ENCODE results near the gene CTIF.

The CTIF gene

GRCh38 chr18:48842259-48843061 lies 303.6 kb downstream of the CTIF start:
- no peak for DNase-seq

- DNase-seq, result no peak
Measured at GRCh38 chr18:48843162-48843561, 304.3 kb downstream of the CTIF start.

GRCh38 chr18:48843596-48843995 lies 304.8 kb downstream of the CTIF start:
- no peak for DNase-seq

- DNase-seq, result no peak
Measured at GRCh38 chr18:48844271-48844670, 305.4 kb downstream of the CTIF start.

- no peak for DNase-seq
Measured at GRCh38 chr18:48845174-48845573, 306.3 kb downstream of the CTIF start.

GRCh38 chr18:48846423-48846932 lies 307.6 kb downstream of the CTIF start:
- no peak for DNase-seq

- no peak for DNase-seq
Measured at GRCh38 chr18:48847807-48848486, 309.1 kb downstream of the CTIF start.

- no peak for DNase-seq
Measured at GRCh38 chr18:48848641-48849143, 309.9 kb downstream of the CTIF start.

- no peak for DNase-seq
Measured at GRCh38 chr18:48850822-48851598, 312.2 kb downstream of the CTIF start.

- no peak for DNase-seq
Measured at GRCh38 chr18:48851599-48851960, 312.7 kb downstream of the CTIF start.

- DNase-seq, result no peak
Measured at GRCh38 chr18:48852292-48852691, 313.5 kb downstream of the CTIF start.

GRCh38 chr18:48852794-48853193 lies 314.0 kb downstream of the CTIF start:
- no peak for DNase-seq

GRCh38 chr18:48853588-48853987 lies 314.8 kb downstream of the CTIF start:
- no peak for DNase-seq

GRCh38 chr18:48854780-48855179 lies 315.9 kb downstream of the CTIF start:
- DNase-seq, result no peak

GRCh38 chr18:48855422-48856377 lies 316.9 kb downstream of the CTIF start:
- DNase-seq, result no peak

- no peak for DNase-seq
Measured at GRCh38 chr18:48857023-48857694, 318.3 kb downstream of the CTIF start.

GRCh38 chr18:48858676-48859075 lies 319.8 kb downstream of the CTIF start:
- DNase-seq, result no peak

GRCh38 chr18:48859311-48860268 lies 320.8 kb downstream of the CTIF start:
- no peak for DNase-seq

- no peak for DNase-seq
Measured at GRCh38 chr18:48860269-48861180, 321.7 kb downstream of the CTIF start.

Measured in NCI-H1436 treated with DMSO at 0.1 percent for 48 hours (cell line).